SKM-1 (cell line): ENCODE measurements around the gene ZFYVE19.

Source experiments
- DNase-seq: peaks from one replicate; lab custom pipeline; 2025; ENCODE audit not compliant: unreplicated experiment; lab: John Stamatoyannopoulos, UW

ZFYVE19 gene

GRCh38 chr15:40812721-40813425, 6.0 kb downstream of the ZFYVE19 start:
- no peak for DNase-seq

- no peak for DNase-seq
Measured at GRCh38 chr15:40815042-40815698, 8.3 kb downstream of the ZFYVE19 start.

GRCh38 chr15:40819048-40819447, 12.2 kb downstream of the ZFYVE19 start:
- no peak for DNase-seq

GRCh38 chr15:40821195-40821594, 14.3 kb downstream of the ZFYVE19 start:
- DNase-seq, result no peak

- no peak for DNase-seq
Measured at GRCh38 chr15:40823572-40824343, 16.9 kb downstream of the ZFYVE19 start.

GRCh38 chr15:40825661-40826422, 19.0 kb downstream of the ZFYVE19 start:
- no peak for DNase-seq

GRCh38 chr15:40826423-40827075, 19.7 kb downstream of the ZFYVE19 start:
- DNase-seq, result no peak

GRCh38 chr15:40828447-40829036, 21.7 kb downstream of the ZFYVE19 start, which contains the start of gene PPP1R14D:
Gene PPP1R14D, minus strand, starts transcription at chr15:40828708. Its CDS starts 67 bp downstream, at chr15:40828641.
- DNase-seq, result no peak

GRCh38 chr15:40829115-40829514, 22.2 kb downstream of the ZFYVE19 start:
- no peak for DNase-seq

GRCh38 chr15:40830884-40831283, 24.0 kb downstream of the ZFYVE19 start:
- no peak for DNase-seq

GRCh38 chr15:40831861-40832260, 25.0 kb downstream of the ZFYVE19 start:
- DNase-seq, result no peak

GRCh38 chr15:40832903-40833302, 26.0 kb downstream of the ZFYVE19 start:
- no peak for DNase-seq

GRCh38 chr15:40836020-40836419, 29.1 kb downstream of the ZFYVE19 start:
- DNase-seq, result no peak

GRCh38 chr15:40838756-40839155, 31.9 kb downstream of the ZFYVE19 start:
- DNase-seq, result no peak

- DNase-seq, result no peak
Measured at GRCh38 chr15:40841741-40842140, 34.9 kb downstream of the ZFYVE19 start.

GRCh38 chr15:40843261-40843884, 36.5 kb downstream of the ZFYVE19 start:
- no peak for DNase-seq

GRCh38 chr15:40843885-40844695, 37.2 kb downstream of the ZFYVE19 start, which contains the start of gene SPINT1:
Gene SPINT1, plus strand, starts transcription at chr15:40844048. Its CDS starts 507 bp downstream, at chr15:40844555.
- no peak for DNase-seq

- DNase-seq, result no peak
Measured at GRCh38 chr15:40844696-40845030, 37.8 kb downstream of the ZFYVE19 start.

GRCh38 chr15:40845036-40845435, 38.1 kb downstream of the ZFYVE19 start:
- no peak for DNase-seq
